ENCODE measurements around the gene INTS3.

Gene INTS3

DNA sequence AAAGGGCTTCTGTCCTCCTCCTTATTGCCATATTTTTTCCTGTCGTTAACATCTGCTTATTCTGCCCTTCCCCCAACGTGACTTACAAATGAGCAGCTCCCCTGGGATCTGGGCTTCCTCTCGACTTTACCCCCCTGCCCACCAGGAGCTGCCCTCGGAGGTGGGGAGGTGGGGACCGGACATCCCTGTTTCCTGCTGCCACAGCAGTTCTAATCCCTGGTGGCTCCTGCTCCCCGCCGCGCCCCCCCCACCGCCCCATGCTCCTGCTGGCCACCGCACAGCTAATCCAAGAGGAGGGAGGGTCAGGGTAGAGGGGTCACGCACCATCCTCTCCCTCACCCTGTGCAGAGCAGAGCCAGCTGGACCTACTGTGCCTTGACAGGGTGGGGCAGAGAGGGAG lies 42.9 kb downstream of the INTS3 start:
- Histone ChIP-seq H4K20me1 (ENCODE audit: insufficient read depth, low read length, poor library complexity, severe bottlenecking) (no peaks in the 10 kb centered on the region), H3K4me1 (ENCODE audit: insufficient read depth, low read length, poor library complexity, severe bottlenecking) (peaks cover 17% of the 10 kb centered on the region), H3K9me2 (replicated peaks; ENCODE audit: low read depth, low read length) (no peaks in the 10 kb centered on the region), H3K4me2 (ENCODE audit: low read depth, low read length, poor library complexity, severe bottlenecking) (peak overlapping the region; percentile 52), H3K4me3 (ENCODE audit: low read length, poor library complexity, severe bottlenecking) (peak overlapping the region; percentile 2), H3K27me3 (ENCODE audit: insufficient read depth, low read length, poor library complexity, severe bottlenecking) (no peaks in the 10 kb centered on the region), H3K79me2 (ENCODE audit: insufficient read depth, low read length) (no peaks in the 10 kb centered on the region), H3K9me3 (ENCODE audit: insufficient read depth, low read depth, low read length) (no peaks in the 10 kb centered on the region), H3K36me3 (ENCODE audit: insufficient read depth, low read length) (peaks cover 27% of the 10 kb centered on the region; the same call in 1 of the 2 replicates), H2AFZ (ENCODE audit: low read length) (no peak overlapping the region), H3F3A (ENCODE audit: low read depth) (no peaks in the 10 kb centered on the region; the same call in 1 of the 2 replicates), H3K9ac (ENCODE audit: low read depth, low read length, poor library complexity, severe bottlenecking) (peak overlapping the region; percentile 60)
- TF ChIP-seq EZH2phosphoT487 (IDR thresholded peaks at IDR 0.05; ENCODE audit: borderline replicate concordance) = no peak
- TF ChIP-seq CTCF (conservative IDR thresholded peaks at IDR 0.05; ENCODE audit: low read length) = no peak

DNA sequence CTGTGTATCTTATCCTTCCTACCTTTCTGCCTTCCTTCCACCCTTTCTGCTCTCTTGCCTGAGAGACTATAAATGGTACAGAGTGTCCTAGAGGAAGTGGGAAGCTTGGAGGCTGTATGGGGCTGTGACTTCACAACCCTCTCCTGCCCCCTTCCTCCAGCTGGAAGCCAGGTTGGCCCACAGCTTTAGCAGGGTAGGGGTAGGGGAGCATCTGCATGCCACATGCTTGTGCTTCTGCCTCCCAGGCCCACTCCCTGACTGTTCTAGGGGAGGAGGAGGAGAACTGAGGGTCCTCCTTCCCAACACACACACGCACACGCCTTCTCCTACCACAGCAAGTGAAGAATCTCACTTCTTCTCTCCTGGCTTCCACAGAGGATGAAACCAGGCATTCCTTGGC lies 43.4 kb downstream of the INTS3 start:
- H3K9me2 ChIP-seq (replicated peaks; ENCODE audit: low read depth, low read length) = no peaks in the 10 kb centered on the region
- peaks cover 27% of the 10 kb centered on the region; the same call in 1 of the 2 replicates for H3K36me3 ChIP-seq (ENCODE audit: insufficient read depth, low read length)
- peak overlapping the region; percentile 60 for H3K9ac ChIP-seq (ENCODE audit: low read depth, low read length, poor library complexity, severe bottlenecking)

GRCh38 chr1:153771841-153772593 lies 44.2 kb downstream of the INTS3 start:
- H3K36me3 ChIP-seq (ENCODE audit: insufficient read depth, low read length) = peaks cover 26% of the 10 kb centered on the region; the same call in 1 of the 2 replicates

More for the DNA sequence above, 43.4 kb downstream of the INTS3 start:
- Histone ChIP-seq H2AFZ (ENCODE audit: low read length) (no peak overlapping the region), H3K79me2 (ENCODE audit: insufficient read depth, low read length) (no peaks in the 10 kb centered on the region), H3F3A (ENCODE audit: low read depth) (no peaks in the 10 kb centered on the region; the same call in 1 of the 2 replicates), H3K4me1 (ENCODE audit: insufficient read depth, low read length, poor library complexity, severe bottlenecking) (peaks cover 17% of the 10 kb centered on the region), H3K9me3 (ENCODE audit: insufficient read depth, low read depth, low read length) (no peaks in the 10 kb centered on the region), H3K4me2 (ENCODE audit: low read depth, low read length, poor library complexity, severe bottlenecking) (peak overlapping the region; percentile 52), H3K27me3 (ENCODE audit: insufficient read depth, low read length, poor library complexity, severe bottlenecking) (no peaks in the 10 kb centered on the region), H3K4me3 (ENCODE audit: low read length, poor library complexity, severe bottlenecking) (peak overlapping the region; percentile 2), H4K20me1 (ENCODE audit: insufficient read depth, low read length, poor library complexity, severe bottlenecking) (no peaks in the 10 kb centered on the region)
- TF ChIP-seq CTCF (conservative IDR thresholded peaks at IDR 0.05; ENCODE audit: low read length) = no peak
- TF ChIP-seq EZH2phosphoT487 (IDR thresholded peaks at IDR 0.05; ENCODE audit: borderline replicate concordance) = no peak

More at GRCh38 chr1:153771841-153772593, 44.2 kb downstream of the INTS3 start:
- Histone ChIP-seq H3F3A (ENCODE audit: low read depth) (no peaks in the 10 kb centered on the region; the same call in 1 of the 2 replicates), H3K27me3 (ENCODE audit: insufficient read depth, low read length, poor library complexity, severe bottlenecking) (no peaks in the 10 kb centered on the region), H3K4me3 (ENCODE audit: low read length, poor library complexity, severe bottlenecking) (no peak overlapping the region), H3K4me1 (ENCODE audit: insufficient read depth, low read length, poor library complexity, severe bottlenecking) (peaks cover 17% of the 10 kb centered on the region), H3K9me3 (ENCODE audit: insufficient read depth, low read depth, low read length) (no peaks in the 10 kb centered on the region), H4K20me1 (ENCODE audit: insufficient read depth, low read length, poor library complexity, severe bottlenecking) (no peaks in the 10 kb centered on the region), H3K4me2 (ENCODE audit: low read depth, low read length, poor library complexity, severe bottlenecking) (no peak overlapping the region), H3K9ac (ENCODE audit: low read depth, low read length, poor library complexity, severe bottlenecking) (no peak overlapping the region), H2AFZ (ENCODE audit: low read length) (no peak overlapping the region), H3K9me2 (replicated peaks; ENCODE audit: low read depth, low read length) (no peaks in the 10 kb centered on the region), H3K79me2 (ENCODE audit: insufficient read depth, low read length) (no peaks in the 10 kb centered on the region)
- TF ChIP-seq EZH2phosphoT487 (IDR thresholded peaks at IDR 0.05; ENCODE audit: borderline replicate concordance) = no peak
- TF ChIP-seq CTCF (conservative IDR thresholded peaks at IDR 0.05; ENCODE audit: low read length) = peak; percentile 60
